ENCODE results near the gene CASQ1.

- TF ChIP-seq CTCF (IDR thresholded peaks at IDR 0.05) (no peak), EZH2 (IDR thresholded peaks at IDR 0.05; ENCODE audit: borderline replicate concordance, insufficient read depth, low read depth, low read length, poor library complexity, severe bottlenecking) (no peak)
Observed at GRCh38 chr1:160149233-160149632, 41.1 kb upstream of the CASQ1 start.

Data from B cell (primary cell).